Measurements from ENCODE around the gene NOL4L.

The NOL4L gene

DNA sequence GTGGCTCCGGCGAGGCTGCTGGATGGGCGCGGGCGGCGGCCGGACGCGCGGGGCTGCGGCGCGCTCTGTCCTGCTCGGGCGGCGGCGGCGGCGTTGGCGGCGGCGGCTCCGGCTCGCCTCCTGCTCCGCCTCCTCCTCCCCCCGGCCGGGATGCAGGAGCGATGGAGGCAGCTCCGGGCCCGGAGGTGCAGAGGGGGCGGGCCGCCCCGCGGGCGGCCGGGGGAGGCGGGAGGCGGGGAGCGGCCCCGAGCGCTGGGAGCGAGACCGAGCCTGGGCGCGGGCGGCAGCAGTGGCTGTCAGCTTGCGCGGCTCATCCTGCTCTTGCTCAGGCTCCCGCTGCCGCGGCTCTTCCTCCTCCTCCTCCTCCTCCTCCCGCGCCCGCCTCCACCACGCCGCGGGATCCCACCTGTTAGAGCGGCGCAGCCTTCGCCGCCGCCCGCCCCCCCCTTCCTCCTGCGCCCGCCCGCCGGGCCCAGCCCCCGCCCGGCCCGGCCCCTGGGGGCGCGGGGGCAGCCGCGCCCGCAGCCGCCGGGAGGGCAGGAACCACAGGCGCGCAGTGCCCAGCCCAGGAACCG lies at the start of gene NOL4L:
Gene NOL4L, minus strand, starts transcription at position 323 of the 575 bp plus-strand sequence. CDS start 443 bp downstream, outside the sequence.
- FAIRE-seq, result no peak

DNA sequence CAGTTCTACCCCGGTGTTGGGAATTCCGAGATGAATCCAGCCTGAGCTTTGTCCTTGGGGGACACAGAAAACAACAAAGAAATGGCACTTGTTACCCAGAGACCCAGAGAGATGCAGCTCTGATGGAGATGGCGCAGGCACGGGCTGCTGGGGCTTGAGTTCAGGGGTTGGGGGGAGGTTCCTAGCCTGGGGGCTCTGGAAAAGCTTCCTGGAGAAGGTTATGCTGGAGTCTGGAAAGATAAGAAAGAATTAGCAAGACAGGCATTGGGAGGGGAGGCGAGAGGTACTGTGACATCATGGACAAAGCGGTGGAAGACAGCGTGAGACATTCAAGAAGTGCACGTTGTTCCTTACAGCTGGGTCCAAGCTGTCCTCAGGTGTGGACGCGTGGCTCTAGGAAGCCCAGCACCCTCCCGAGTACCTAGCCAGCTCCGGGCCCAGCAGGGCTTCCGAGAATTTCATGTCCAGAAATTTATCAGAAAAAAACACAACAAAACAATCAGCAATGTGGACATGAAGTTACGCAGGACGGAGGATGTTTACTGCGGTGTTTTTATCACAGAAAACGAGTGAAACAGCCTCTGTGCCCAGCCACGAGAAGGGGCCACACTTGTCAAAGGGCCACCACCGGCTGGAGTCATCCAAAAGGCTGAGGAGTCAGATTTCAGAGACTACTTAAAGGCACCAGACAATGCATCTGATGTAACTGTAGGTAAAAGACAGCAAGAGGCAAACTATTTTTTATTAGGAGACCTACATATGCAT lies 49.1 kb upstream of the NOL4L start:
- FAIRE-seq, result no peak

GRCh38 chr20:32632461-32633354 lies 47.6 kb upstream of the NOL4L start:
- no peak for FAIRE-seq

DNA sequence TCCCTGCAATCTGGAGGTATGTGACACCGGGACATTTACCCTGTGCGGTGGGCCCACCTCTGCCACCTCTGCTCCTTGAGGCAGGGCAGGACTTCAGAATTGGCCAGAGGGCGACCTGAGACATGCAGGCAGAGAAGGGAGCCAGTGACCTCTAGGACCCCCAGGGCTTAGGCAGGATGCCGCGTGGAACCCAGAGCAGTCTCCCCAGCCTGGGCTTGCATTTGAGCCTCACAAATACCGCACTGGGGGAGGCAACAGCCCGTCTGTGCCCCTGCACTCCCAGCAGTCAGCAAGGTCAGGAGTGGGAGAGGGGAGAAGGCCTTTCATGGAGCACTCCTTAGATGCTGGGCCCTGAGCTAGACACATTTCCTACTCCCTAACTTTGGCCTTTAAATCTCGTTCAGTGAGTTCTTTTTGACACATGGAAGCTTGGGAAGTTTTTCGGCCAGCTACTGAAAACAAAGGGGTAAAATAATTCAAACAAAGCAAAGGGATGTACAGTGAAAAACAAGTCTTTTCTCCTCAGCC lies 46.9 kb upstream of the NOL4L start:
- FAIRE-seq, result no peak

DNA sequence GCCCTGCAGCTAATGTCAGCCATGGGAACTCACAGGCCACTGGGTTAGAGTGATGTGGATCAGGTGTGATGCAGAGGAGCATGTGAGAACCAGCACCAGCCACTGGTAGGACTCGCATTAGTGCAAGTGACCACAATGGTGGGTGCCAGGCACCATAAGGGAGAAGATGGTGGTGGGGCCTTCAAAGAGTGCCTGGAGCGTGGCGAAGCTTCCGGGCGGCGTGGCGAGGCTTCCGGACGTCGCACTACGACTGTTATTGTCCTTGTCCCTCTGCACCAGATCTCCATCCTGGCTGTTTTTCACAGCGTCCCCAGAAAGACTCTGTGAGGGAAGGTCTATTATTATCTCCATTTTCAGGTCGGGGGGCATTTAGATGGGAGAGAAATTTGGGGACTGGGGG lies 44.7 kb upstream of the NOL4L start:
- FAIRE-seq, result no peak

DNA sequence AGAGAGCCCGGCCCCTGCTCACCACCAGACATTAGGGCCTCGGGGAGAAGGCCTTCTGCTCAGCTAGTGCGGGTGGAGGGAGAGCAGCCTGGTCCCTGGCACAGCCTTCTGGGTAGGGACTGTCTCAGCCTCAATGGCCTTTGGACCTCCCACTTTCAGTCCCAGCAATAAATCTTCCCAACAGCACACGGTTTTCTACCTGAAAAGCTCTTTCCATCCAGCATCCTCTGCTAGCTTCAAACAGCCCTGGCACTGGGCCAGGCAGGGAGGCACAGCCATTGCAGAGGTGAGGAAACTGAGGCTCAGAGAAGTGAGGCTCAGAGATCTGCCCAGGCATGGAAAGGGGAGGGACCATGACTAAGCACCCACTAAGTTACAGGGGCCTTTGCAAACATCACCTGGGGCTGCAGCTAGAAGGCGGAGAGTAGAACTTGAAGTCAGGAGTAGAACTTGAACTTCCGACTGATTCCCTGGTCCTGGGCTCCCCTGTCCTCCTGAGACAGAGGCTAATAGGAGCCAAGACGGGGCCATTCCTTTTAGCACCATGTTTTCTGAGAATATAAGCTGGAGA lies 43.9 kb upstream of the NOL4L start:
- no peak for FAIRE-seq

DNA sequence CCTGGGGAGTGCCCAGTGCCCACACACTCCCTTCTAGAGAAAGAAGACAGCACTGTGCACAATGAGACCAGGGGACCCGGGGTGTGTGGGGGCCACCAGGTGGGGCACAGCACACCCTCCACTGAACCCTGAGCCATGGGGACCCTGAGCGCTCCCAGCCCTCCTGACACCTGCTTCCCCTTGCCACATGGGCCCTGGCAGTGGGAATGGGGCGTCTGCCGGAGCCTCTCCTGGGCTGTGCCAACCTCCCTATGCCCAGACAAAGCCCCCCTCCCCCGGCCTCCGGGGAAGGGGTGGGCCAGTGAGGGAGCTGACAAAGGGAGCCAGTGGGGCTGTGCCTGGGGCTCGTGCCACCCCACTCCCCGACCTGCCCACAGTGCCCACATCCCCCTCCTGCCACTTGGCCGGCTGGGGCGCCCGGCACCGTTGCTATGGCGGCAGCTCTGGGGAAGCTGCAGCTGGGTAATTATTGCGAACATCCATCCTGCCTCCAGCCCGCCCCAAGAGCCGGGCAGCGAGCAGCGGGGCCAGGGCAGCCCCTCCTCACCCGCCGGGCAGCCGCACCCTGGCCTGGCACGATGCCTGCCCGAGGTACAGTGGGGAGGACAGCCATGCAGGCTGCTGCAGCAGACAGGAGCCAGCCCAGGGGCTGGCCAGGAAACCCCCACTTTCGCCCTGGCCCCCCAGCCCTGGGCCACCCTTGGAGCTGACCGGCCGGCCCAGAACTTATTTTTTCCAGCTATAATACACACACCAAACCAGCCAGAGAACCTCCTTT lies 41.9 kb upstream of the NOL4L start:
- FAIRE-seq, result no peak

DNA sequence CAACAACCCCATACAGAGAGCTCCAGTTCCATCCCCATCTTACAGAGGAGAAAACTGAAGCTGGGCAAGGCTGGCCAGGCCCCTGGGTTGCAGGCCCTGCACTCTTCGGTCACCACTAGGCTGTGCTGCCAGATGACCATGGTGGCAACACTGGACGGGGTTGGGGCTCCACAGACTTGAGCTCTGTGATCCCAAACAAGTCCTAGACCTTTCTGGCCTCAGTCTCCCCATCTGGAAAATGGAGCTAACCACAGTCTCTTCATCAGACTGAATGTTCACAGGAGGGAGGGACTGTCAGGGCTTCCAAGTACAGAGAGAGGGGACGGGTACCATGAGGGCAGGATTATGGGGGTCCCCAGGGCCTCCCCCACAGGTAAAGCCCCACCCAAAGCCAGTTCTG lies 41.3 kb upstream of the NOL4L start:
- no peak for FAIRE-seq

- FAIRE-seq, result no peak
Measured at GRCh38 chr20:32625996-32626395, 40.9 kb upstream of the NOL4L start.

DNA sequence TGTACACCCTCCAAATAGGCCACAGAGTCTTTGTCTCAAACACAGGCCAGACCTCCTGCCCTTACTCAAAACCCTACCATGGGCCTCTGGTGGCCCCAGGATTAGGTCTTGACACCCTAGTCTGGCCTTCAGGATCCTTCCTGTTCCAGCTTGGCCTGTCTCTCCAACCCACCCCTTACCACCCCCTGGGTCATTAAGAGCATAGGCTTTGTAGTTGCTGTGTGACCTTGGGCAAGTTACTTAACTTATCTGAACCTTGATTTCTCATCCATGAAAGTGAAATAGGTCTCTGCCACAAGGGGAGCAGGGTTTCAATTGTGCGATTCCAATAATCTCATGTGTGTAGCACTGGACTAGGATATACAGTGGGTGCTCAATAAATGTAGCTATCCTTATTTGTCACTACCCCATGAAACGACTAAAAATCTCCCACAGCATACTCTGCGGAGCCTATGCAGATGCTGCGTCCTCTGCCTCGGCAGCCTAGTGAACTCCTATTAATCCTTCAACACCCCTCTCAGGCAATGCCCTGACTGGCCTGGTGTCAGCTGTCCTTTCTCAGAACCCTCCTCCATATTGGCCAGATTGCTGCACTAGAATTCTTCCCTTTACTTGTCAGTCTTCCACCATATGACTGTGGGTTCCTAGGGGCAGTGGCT lies 39.7 kb upstream of the NOL4L start:
- FAIRE-seq, result no peak

DNA sequence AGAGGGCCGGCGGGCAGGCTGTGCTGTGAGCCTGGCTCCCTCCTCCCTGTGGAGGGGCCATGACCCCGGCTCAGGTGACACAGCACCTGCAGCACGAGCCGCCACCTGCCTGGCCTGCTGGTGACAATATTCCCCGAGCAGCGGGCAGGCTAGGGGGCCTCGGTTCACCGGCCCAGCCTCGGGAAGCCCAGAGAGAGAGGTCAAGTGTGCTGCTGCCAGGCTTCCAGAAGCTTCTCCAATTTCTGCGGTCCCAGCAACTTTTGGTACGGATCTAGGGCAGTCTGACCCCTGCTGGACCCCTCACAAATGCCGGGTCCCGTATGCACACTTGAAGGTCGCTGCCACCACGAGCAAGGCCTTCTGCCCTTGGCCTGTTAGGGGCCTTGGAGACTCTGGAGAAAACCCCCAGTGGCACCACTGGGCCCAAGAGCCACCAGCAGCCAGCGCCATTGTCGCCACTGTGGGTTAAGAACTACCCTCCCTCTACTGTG lies 38.6 kb upstream of the NOL4L start:
- FAIRE-seq, result no peak

DNA sequence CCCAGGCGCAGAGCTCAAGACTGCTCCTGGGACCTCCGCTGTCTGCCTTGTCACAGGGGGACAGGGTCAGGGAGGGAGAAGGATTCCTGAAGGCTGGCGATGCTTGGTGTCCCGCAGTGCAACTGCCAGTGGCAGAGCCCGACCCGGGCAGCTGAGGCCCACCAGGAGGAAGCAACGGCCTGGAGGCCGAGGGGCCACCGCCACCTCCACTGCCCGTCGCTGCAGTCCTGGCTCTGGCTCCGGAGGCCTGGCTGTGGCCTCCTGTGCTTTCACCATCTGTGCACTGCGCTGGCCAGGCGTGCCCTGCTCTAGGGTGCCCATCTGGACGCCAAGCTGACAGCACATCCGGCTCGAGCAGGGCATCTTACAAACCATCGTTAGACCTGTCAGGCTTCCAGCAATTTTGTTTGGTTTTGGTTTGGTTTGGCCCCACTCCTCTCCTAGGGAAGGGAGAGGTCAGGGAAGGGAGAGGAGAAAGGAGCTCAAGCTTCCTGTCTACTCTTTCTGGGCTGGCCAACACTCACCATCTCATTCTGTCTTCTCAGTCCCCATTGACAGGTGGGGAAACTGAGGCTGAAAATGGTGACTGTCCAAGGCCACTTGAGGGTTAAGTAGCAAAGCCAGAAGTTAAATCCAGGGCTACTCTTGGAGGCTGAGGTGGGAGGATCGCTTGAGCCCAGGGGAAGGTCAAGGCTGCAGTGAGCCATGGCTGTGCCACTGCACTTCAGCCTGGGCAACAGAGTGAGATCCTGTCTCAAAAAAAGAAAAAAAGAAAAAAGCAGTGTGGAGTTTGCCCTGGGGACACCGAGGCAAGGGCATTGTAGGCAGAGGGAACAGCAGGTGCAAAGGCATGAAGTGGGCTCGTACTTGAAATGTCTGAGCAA lies 37.7 kb upstream of the NOL4L start:
- FAIRE-seq, result no peak

DNA sequence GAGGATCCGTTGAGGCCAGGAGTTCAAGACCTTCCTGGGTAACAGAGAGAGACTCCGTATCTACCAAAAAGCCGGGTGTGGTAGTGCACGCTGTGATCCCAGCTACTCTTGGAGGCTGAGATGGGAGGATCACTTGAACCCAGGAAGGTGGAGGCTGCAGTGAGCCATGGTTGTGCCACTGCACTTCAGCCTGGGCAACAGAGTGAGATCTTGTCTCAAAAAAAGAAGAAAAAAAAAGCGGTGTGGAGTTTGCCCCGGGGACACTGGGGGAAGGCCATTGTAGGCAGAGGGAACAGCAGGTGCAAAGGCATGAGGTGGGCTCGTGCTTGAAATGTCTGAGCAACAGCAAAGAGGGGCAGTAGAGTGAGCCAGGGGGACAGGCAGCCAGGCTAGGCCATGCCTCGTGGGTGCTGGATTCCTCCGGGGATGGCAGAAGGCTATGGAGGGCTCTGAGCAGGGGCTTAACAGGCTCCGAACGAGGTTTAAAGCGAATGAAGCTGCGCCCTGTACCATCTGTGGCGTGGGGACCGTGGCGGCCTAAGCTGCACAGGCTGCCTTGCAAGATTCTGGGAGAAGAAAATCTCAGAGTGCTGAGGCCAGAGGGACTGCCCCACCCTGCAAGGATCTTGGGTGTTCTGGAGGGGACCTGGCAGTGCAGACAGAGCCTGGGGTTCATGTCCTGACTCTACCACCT lies 36.9 kb upstream of the NOL4L start:
- no peak for FAIRE-seq

DNA sequence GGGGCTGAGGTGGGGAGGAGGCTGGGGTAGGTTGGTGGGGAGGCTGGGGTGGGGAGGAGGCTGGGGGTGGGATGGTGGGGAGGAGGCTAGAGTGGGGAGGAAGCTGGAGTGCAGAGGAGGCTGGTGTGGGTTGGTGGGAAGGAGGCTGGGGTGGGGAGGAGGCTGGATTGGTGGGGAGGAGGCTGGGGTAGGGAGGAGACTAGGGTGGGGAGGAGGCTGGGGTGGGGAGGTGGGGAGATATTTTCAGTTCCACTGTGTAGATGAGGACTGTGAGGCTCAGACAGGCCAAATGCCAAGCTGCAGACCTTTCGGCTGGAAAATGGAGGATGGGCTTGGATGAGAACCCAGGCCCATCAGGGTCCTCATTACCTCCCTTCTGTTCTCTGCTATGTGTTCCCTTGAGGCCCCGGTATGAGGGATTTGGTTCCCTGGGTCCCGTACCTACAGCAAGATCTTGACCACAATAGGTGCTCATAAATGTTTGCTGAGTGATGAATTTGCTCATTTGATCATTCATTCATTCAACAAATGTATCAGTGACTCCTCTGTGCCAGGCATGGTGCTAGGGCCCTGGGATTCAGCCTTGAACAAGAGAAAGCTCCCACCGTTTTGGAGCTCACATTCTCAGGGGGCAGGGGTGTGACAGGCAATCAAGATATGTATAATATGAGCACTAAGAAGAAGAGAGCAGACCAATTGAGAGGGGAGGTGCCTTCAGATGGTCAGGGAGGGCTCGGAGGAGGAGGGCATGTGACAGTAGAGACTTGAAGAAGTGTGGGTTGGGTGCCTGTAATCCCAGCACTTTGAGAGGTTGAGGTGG lies 36.1 kb upstream of the NOL4L start:
- FAIRE-seq, result no peak

DNA sequence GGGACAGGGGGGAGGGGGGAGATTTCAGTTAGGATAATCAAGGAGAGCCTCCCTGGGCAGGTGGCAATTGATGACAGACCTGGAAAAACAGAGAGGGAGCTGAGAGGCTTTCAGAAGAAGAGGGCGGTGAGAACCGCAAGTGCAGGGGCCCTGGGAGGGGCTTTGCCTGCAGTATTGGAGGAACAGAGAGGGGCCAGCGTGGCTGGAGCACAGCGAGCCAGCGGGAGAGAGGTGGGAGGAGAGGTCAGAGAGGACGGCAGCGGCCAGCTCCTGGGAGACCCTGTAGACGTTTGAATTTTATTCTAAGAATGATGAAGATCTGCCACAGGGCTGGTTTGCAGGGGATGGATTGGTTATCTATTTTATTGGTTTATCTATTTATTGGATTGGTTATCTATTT lies 34.5 kb upstream of the NOL4L start:
- FAIRE-seq, result no peak

GRCh38 chr20:32614772-32615171 lies 29.6 kb upstream of the NOL4L start:
- no peak for FAIRE-seq

DNA sequence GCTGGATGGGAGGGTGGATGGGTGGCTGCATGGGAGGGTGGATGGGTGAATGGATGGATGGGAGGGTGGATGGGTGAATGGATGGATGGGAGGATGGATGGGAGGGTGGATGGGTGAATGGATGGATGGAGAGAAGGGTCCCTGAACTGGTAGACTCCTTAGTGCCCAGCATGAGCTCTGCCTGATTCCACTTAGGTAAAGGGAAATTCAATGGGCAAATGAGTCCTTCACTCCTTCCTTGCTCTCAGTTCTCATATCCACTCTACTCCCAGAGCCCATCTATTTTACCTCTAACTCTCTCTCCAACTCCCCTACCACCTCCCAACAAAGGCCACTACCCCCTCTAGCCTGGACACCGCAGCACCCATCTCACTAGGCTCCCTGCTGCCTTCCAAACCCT lies 29.2 kb upstream of the NOL4L start:
- FAIRE-seq, result no peak

DNA sequence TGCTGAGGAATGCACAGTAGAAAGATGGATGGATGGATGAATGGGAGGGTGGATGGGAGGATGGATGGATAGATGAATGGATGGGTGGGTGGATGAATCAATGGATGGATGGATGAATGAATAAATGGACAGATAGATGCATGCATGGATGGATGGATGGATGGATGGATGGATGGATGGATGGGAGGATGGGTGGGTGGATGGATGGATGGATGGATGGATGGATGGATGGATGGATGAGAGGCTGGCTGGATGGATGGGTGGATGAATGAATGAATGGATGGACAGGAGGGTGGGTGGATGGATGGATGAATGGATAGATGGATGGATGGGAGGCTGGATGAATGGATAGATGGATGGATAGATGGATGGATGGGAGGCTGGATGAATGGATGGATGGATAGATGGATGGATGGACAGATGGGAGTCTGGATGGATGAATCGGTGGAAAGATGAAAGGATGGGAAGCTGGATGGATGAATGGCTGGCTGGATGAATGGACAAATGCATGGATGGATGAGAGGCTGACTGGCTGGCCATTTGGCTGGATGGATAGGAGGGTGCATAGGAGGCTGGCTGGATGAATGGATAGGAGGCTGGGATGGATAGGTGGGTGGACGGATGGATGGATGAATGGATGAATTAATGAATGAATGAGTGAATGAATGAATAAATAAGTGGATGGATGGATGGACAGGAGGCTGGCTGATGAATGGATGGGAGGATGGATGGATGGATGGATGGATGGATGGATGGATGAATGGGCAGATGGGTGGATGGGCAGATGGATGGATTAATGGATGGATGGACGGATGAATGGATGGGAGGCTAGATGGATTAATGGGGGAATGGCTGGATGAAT lies 28.3 kb upstream of the NOL4L start:
- no peak for FAIRE-seq

Data from islet of Langerhans (tissue), 1 donor.